ENCODE data around the gene MIPOL1. TPM values are rescaled to one million over a fixed set of nuclear protein-coding genes. Genes with fewer than 3 reads are reported as not detected.

Gene MIPOL1
- total and polyA plus RNA-seq, 7 experiments from 2014 or later: 0.12 to 0.69 (median 0.27) TPM; not detected in 4

- H3K9me3 Mint-ChIP-seq: peaks cover 1 to 28% (median 18%) of the 10 kb centered on the region in 11 donors
- intact Hi-C loops (cut with micrococcal nuclease): no loop called here
- H3K4me3 Mint-ChIP-seq: no peak overlapping the region
- H3K27me3 Mint-ChIP-seq: no peaks in the 10 kb centered on the region
- H3K4me1 ChIP-seq (ENCODE audit: control insufficient read depth in 2 of 2, insufficient read depth in 2 of 2, low read length in 2 of 2): no peaks in the 10 kb centered on the region
- ChIA-PET POLR2A (no interaction called here), CTCF (interaction anchor here (0.6 kb wide), 1 partner anchor 1569 kb away, joined by 3 read pairs; no protein-coding TSS in a partner anchor)
- no peaks in the 10 kb centered on the region for H3K27me3 ChIP-seq (ENCODE audit: control insufficient read depth in 2 of 2, insufficient read depth in 2 of 2, low read length in 2 of 2)
- no peak overlapping the region for H3K27ac ChIP-seq (ENCODE audit: low read depth, low read length)
- no peaks in the 10 kb centered on the region for H3K9me3 ChIP-seq (ENCODE audit: control insufficient read depth in 2 of 3, low read length in 3 of 3)
- H3K27ac Mint-ChIP-seq: no peak overlapping the region
- DNase-seq: no peak
- ATAC-seq: no peak
- no peaks in the 10 kb centered on the region for H3K36me3 ChIP-seq (ENCODE audit: control insufficient read depth in 2 of 3, insufficient read depth in 3 of 3, low read length in 3 of 3)
- H3K36me3 Mint-ChIP-seq: peaks cover 0 to 4% (median 0%) of the 10 kb centered on the region in 5 donors
- no peaks in the 10 kb centered on the region for H3K4me1 Mint-ChIP-seq
- no peak overlapping the region for H3K4me3 ChIP-seq (ENCODE audit: low read length)
These were observed 268.4 kb downstream of the MIPOL1 start for GRCh38 chr14:37466003-37466622.

- ATAC-seq (no peak), DNase-seq (no peak)
- H3K27ac ChIP-seq (ENCODE audit: low read depth, low read length): no peak overlapping the region
- H3K9me3 ChIP-seq (ENCODE audit: control insufficient read depth in 2 of 3, low read length in 3 of 3): no peaks in the 10 kb centered on the region
- no peaks in the 10 kb centered on the region for H3K36me3 ChIP-seq (ENCODE audit: control insufficient read depth in 2 of 3, insufficient read depth in 3 of 3, low read length in 3 of 3)
- ChIA-PET CTCF (no interaction called here), POLR2A (no interaction called here)
- intact Hi-C loops (cut with micrococcal nuclease): no loop called here
- H3K27me3 Mint-ChIP-seq: no peaks in the 10 kb centered on the region
- H3K27me3 ChIP-seq (ENCODE audit: control insufficient read depth in 2 of 2, insufficient read depth in 2 of 2, low read length in 2 of 2): no peaks in the 10 kb centered on the region
- H3K4me1 ChIP-seq (ENCODE audit: control insufficient read depth in 2 of 2, insufficient read depth in 2 of 2, low read length in 2 of 2): no peaks in the 10 kb centered on the region
- no peak overlapping the region for H3K4me3 ChIP-seq (ENCODE audit: low read length)
- H3K4me3 Mint-ChIP-seq: no peak overlapping the region
- no peak overlapping the region for H3K27ac Mint-ChIP-seq
- peaks cover 1 to 27% (median 17%) of the 10 kb centered on the region in 11 donors for H3K9me3 Mint-ChIP-seq
- H3K36me3 Mint-ChIP-seq: peaks cover 0 to 4% (median 0%) of the 10 kb centered on the region in 5 donors
- no peaks in the 10 kb centered on the region for H3K4me1 Mint-ChIP-seq
These were observed 268.9 kb downstream of the MIPOL1 start for GRCh38 chr14:37466623-37467088.

GRCh38 chr14:37469650-37470049 lies 271.9 kb downstream of the MIPOL1 start:
- CTCF ChIA-PET: no interaction called here
- no peaks in the 10 kb centered on the region for H3K27me3 ChIP-seq (ENCODE audit: control insufficient read depth in 2 of 2, insufficient read depth in 2 of 2, low read length in 2 of 2)
- H3K36me3 ChIP-seq (ENCODE audit: control insufficient read depth in 2 of 3, insufficient read depth in 3 of 3, low read length in 3 of 3): no peaks in the 10 kb centered on the region
- Mint-ChIP-seq H3K9me3 (peaks cover 1 to 28% (median 10%) of the 10 kb centered on the region in 11 donors), H3K4me1 (no peaks in the 10 kb centered on the region), H3K27me3 (no peaks in the 10 kb centered on the region), H3K36me3 (no peaks in the 10 kb centered on the region), H3K4me3 (no peak overlapping the region), H3K27ac (no peak overlapping the region)
- H3K9me3 ChIP-seq (ENCODE audit: control insufficient read depth in 2 of 3, low read length in 3 of 3): no peaks in the 10 kb centered on the region
- no peak overlapping the region for H3K4me3 ChIP-seq (ENCODE audit: low read length)
- intact Hi-C loops (cut with micrococcal nuclease): no loop called here
- POLR2A ChIA-PET: no interaction called here
- no peak overlapping the region for H3K27ac ChIP-seq (ENCODE audit: low read depth, low read length)
- H3K4me1 ChIP-seq (ENCODE audit: control insufficient read depth in 2 of 2, insufficient read depth in 2 of 2, low read length in 2 of 2): no peaks in the 10 kb centered on the region
- DNase-seq (no peak), ATAC-seq (no peak)

GRCh38 chr14:37470251-37470650 lies 272.5 kb downstream of the MIPOL1 start:
- Mint-ChIP-seq H3K27ac (no peak overlapping the region), H3K9me3 (peaks cover under 1 to 28% (median 10%) of the 10 kb centered on the region in 11 donors), H3K27me3 (no peaks in the 10 kb centered on the region), H3K4me1 (no peaks in the 10 kb centered on the region), H3K4me3 (no peak overlapping the region), H3K36me3 (no peaks in the 10 kb centered on the region)
- Histone ChIP-seq H3K27me3 (ENCODE audit: control insufficient read depth in 2 of 2, insufficient read depth in 2 of 2, low read length in 2 of 2) (no peaks in the 10 kb centered on the region), H3K9me3 (ENCODE audit: control insufficient read depth in 2 of 3, low read length in 3 of 3) (no peaks in the 10 kb centered on the region), H3K27ac (ENCODE audit: low read depth, low read length) (no peak overlapping the region), H3K36me3 (ENCODE audit: control insufficient read depth in 2 of 3, insufficient read depth in 3 of 3, low read length in 3 of 3) (no peaks in the 10 kb centered on the region), H3K4me3 (ENCODE audit: low read length) (no peak overlapping the region), H3K4me1 (ENCODE audit: control insufficient read depth in 2 of 2, insufficient read depth in 2 of 2, low read length in 2 of 2) (no peaks in the 10 kb centered on the region)
- no peak for DNase-seq
- intact Hi-C loops (cut with micrococcal nuclease): no loop called here
- ChIA-PET POLR2A (no interaction called here), CTCF (no interaction called here)
- no peak for ATAC-seq

GRCh38 chr14:37472906-37473305 lies 275.2 kb downstream of the MIPOL1 start:
- H3K36me3 ChIP-seq (ENCODE audit: control insufficient read depth in 2 of 3, insufficient read depth in 3 of 3, low read length in 3 of 3): no peaks in the 10 kb centered on the region
- POLR2A ChIA-PET: no interaction called here
- no peaks in the 10 kb centered on the region for H3K27me3 ChIP-seq (ENCODE audit: control insufficient read depth in 2 of 2, insufficient read depth in 2 of 2, low read length in 2 of 2)
- no peaks in the 10 kb centered on the region for H3K36me3 Mint-ChIP-seq
- no peaks in the 10 kb centered on the region for H3K4me1 Mint-ChIP-seq
- H3K27ac Mint-ChIP-seq: no peak overlapping the region
- no peaks in the 10 kb centered on the region for H3K4me1 ChIP-seq (ENCODE audit: control insufficient read depth in 2 of 2, insufficient read depth in 2 of 2, low read length in 2 of 2)
- H3K27ac ChIP-seq (ENCODE audit: low read depth, low read length): no peak overlapping the region
- DNase-seq: no peak
- intact Hi-C loops (cut with micrococcal nuclease): no loop called here
- H3K4me3 ChIP-seq (ENCODE audit: low read length): no peak overlapping the region
- ATAC-seq: no peak
- CTCF ChIA-PET: no interaction called here
- H3K4me3 Mint-ChIP-seq: no peak overlapping the region
- H3K27me3 Mint-ChIP-seq: no peaks in the 10 kb centered on the region
- H3K9me3 ChIP-seq (ENCODE audit: control insufficient read depth in 2 of 3, low read length in 3 of 3): no peaks in the 10 kb centered on the region
- peaks cover 2 to 37% (median 11%) of the 10 kb centered on the region in 11 donors for H3K9me3 Mint-ChIP-seq

GRCh38 chr14:37474191-37474590 lies 276.5 kb downstream of the MIPOL1 start:
- H3K27me3 Mint-ChIP-seq: no peaks in the 10 kb centered on the region
- H3K9me3 ChIP-seq (ENCODE audit: control insufficient read depth in 2 of 3, low read length in 3 of 3): no peaks in the 10 kb centered on the region
- CTCF ChIA-PET: no interaction called here

More at GRCh38 chr14:37474191-37474590, 276.5 kb downstream of the MIPOL1 start:
- DNase-seq (no peak), ATAC-seq (no peak)
- H3K36me3 Mint-ChIP-seq: no peaks in the 10 kb centered on the region
- H3K27ac Mint-ChIP-seq: no peak overlapping the region
- Histone ChIP-seq H3K36me3 (ENCODE audit: control insufficient read depth in 2 of 3, insufficient read depth in 3 of 3, low read length in 3 of 3) (no peaks in the 10 kb centered on the region), H3K27ac (ENCODE audit: low read depth, low read length) (no peak overlapping the region), H3K4me1 (ENCODE audit: control insufficient read depth in 2 of 2, insufficient read depth in 2 of 2, low read length in 2 of 2) (no peaks in the 10 kb centered on the region), H3K27me3 (ENCODE audit: control insufficient read depth in 2 of 2, insufficient read depth in 2 of 2, low read length in 2 of 2) (no peaks in the 10 kb centered on the region), H3K4me3 (ENCODE audit: low read length) (no peak overlapping the region)
- no peak overlapping the region for H3K4me3 Mint-ChIP-seq
- POLR2A ChIA-PET: no interaction called here
- H3K4me1 Mint-ChIP-seq: no peaks in the 10 kb centered on the region
- intact Hi-C loops (cut with micrococcal nuclease): no loop called here
- H3K9me3 Mint-ChIP-seq: peaks cover 1 to 42% (median 10%) of the 10 kb centered on the region in 11 donors
